ENCODE data around the gene SHISAL1. TPM values are rescaled to one million over a fixed set of nuclear protein-coding genes. Genes with fewer than 3 reads are reported as not detected.

SHISAL1 gene
- total RNA-seq, 6 experiments from 2014 or later = 0.05 to 0.31 (median 0.17) TPM

DNA sequence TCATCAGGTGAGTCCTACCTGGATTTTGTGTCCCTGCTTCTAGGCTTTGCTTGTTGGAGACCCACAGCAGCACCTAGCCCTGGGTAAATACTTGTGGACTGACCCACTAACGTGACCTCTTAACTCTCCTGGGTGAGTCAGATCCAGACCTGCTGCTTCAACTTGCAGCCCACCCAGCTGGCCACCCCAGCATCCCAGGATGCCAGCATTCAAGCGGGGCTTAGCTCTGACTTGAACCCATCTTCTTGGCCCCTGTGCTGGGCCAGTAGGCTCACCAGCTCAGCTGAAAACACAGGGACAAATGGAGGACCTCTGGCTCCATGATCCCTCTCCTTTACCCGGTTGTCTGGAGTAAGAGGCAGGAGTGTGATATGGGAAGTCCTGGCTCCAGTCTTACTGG lies 98.6 kb downstream of the SHISAL1 start:
- Histone ChIP-seq H3K27me3 (no peaks in the 10 kb centered on the region), H3K27ac (no peak overlapping the region), H3K4me1 (no peaks in the 10 kb centered on the region), H3K4me3 (no peak overlapping the region), H3K9me3 (no peaks in the 10 kb centered on the region), H3K36me3 (no peaks in the 10 kb centered on the region)
- WGBS (ENCODE audit: insufficient coverage, low coverage, low lambda C conversion rate, missing lambda C conversion rate) = 100% methylated on average over 1 of the region's 3 CpGs
- TF ChIP-seq, protein P1, sequence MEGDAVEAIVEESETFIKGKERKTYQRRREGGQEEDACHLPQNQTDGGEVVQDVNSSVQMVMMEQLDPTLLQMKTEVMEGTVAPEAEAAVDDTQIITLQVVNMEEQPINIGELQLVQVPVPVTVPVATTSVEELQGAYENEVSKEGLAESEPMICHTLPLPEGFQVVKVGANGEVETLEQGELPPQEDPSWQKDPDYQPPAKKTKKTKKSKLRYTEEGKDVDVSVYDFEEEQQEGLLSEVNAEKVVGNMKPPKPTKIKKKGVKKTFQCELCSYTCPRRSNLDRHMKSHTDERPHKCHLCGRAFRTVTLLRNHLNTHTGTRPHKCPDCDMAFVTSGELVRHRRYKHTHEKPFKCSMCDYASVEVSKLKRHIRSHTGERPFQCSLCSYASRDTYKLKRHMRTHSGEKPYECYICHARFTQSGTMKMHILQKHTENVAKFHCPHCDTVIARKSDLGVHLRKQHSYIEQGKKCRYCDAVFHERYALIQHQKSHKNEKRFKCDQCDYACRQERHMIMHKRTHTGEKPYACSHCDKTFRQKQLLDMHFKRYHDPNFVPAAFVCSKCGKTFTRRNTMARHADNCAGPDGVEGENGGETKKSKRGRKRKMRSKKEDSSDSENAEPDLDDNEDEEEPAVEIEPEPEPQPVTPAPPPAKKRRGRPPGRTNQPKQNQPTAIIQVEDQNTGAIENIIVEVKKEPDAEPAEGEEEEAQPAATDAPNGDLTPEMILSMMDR (IDR thresholded peaks at IDR 0.05) = no peak
- TF ChIP-seq POLR2A (IDR thresholded peaks at IDR 0.05) = no peak
- ATAC-seq (no peak), DNase-seq (no peak)
- intact Hi-C loops (cut with DNase I) = no loop called here

DNA sequence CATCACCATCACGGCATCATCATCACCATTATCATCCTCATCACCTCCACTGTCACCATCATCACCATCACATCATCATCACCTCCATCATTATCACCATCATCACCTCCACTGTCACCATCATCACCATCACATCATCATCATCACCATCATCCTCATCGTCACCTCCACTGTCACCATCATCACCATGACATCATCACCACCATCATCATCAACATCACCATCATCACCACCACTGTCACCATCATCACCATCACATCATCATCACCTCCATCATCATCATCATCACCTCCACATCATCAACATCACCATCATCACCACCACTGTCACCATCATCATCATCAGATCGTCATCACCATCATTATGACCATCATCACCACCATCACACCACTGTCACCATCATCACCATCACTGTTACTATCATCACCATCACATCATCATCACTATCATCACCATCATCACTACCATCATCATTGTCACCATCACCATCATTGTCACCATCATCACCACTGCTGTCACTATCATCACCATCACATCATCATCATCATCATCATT lies 99.2 kb downstream of the SHISAL1 start:
- Histone ChIP-seq H3K4me3 (no peak overlapping the region), H3K27me3 (no peaks in the 10 kb centered on the region), H3K4me1 (no peaks in the 10 kb centered on the region), H3K27ac (no peak overlapping the region), H3K9me3 (no peaks in the 10 kb centered on the region), H3K36me3 (no peaks in the 10 kb centered on the region)
- no peak for DNase-seq
- 72% methylated on average over 3 of the region's 3 CpGs for WGBS (ENCODE audit: insufficient coverage, low coverage, low lambda C conversion rate, missing lambda C conversion rate)
- ATAC-seq = no peak
- TF ChIP-seq, protein P1 (IDR thresholded peaks at IDR 0.05) = no peak
- no peak for TF ChIP-seq POLR2A (IDR thresholded peaks at IDR 0.05)
- intact Hi-C loops (cut with DNase I) = no loop called here

DNA sequence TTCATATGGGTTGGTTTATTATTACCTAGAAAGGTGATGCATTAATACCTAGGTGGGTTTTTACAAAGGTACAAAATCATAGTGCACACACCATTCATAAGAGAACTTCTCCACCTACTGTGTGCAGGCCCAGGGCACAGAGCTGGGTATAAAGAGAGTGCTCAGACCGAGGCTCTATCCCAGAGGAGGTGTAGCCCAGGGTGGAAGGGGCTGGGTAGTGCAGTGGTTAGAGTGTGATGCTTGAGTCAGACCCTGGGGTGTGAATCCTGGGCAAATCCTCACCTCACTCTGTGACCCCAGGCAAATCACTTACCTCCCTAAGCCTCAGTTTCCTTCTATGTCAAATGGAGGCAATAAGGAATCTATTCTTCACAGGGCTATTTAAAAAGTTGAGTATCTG lies 99.8 kb downstream of the SHISAL1 start:
- Histone ChIP-seq H3K36me3 (no peaks in the 10 kb centered on the region), H3K27ac (no peak overlapping the region), H3K27me3 (no peaks in the 10 kb centered on the region), H3K4me3 (no peak overlapping the region), H3K4me1 (no peaks in the 10 kb centered on the region), H3K9me3 (no peaks in the 10 kb centered on the region)
- intact Hi-C loops (cut with DNase I) = no loop called here
- TF ChIP-seq POLR2A (IDR thresholded peaks at IDR 0.05) = no peak
- TF ChIP-seq, protein P1 (IDR thresholded peaks at IDR 0.05) = no peak
- DNase-seq = no peak
- WGBS (ENCODE audit: insufficient coverage, low coverage, low lambda C conversion rate, missing lambda C conversion rate) = 86% methylated on average over 1 of the region's 1 CpG
- no peak for ATAC-seq

DNA sequence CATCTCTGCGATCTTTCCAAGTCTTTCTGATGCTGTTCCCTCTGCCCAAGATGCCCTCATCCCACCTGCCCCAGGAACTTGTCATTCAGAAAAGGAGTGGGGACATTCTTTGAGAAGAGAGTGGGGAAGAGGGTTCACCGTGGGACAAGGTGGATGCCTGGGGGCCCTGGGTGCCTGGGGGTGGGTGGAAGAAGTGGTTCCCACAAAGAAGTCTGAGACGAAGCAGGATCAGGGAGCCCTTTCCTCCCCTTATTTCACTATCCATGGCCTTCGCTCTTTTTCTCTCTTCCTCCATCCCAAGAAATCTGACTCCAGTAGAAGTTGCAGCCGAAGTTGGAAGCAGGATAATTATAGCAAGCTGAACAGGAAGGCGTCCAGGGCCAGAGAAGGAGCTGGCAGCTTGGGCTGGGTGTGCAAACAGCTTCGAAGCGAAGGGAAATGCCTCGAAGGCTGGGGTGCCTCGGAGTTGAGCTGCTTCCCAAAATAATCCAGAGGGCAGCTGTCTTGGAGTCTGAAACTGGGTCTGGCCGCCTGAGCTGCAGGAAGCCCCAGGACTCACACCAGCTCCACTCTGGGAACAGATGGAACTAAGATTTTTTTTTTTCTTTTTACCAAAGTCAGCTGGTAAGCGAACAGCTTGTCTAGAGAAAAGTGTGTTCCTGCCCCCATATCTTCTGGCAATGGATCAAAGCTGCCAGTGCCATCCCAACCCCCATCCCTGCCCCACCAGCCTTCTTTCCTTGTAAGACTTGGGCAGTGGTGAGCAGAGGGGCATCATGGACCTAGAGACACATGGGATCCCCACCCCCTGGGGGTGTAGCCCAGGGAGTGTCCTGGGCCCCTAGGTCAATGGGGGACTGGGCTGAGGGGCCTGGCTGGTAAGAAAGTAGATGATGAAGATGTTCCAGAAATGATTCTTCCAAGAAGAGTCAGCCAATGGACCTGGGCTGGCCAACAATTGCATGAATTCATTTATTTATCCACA lies 100.5 kb downstream of the SHISAL1 start:
- Histone ChIP-seq H3K27me3 (no peaks in the 10 kb centered on the region), H3K27ac (no peak overlapping the region), H3K36me3 (no peaks in the 10 kb centered on the region), H3K4me1 (no peaks in the 10 kb centered on the region), H3K4me3 (no peak overlapping the region), H3K9me3 (no peaks in the 10 kb centered on the region)
- TF ChIP-seq, protein P1 (IDR thresholded peaks at IDR 0.05) = no peak
- no peak for TF ChIP-seq POLR2A (IDR thresholded peaks at IDR 0.05)
- intact Hi-C loops (cut with DNase I) = no loop called here
- 30% methylated on average over 10 of the region's 12 CpGs for WGBS (ENCODE audit: insufficient coverage, low coverage, low lambda C conversion rate, missing lambda C conversion rate)
- ATAC-seq (peak in 3 of 4 donors; percentile 25 to 36 (median 26)), DNase-seq (no peak)
